ENCODE data around the gene PRKX.
"Not testable (repeated sequence)": the region's sequence is repeated elsewhere in the genome, so short reads cannot be mapped to it uniquely, and the experiment has no call there.

PRKX gene

DNA sequence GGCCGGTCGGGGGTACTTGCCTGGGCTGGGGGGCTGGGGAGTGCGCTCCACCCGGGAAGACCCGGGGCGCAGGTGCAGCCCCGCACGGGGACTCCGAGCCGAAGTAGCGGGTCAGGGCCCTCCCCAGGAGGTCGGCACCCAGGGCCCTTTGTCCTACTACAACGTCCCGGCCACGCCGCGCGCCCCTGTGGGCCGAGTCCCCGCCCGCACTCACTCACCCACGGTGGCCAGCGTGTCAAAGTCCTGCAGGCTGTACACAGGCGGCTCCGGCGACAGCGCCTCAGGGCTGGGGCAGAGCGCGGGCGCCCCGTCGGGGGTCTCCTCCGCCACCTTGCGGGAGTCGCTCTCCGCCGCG is 602 bp downstream of the PRKX start:
- in situ Hi-C loops (cut with HindIII; ENCODE audit: low pct_ligation_motif_present, low pct_unique_long_range_greater_than_20kb, low sequenced_read_pairs) = no loop called here
- DNase-seq = no peak

DNA sequence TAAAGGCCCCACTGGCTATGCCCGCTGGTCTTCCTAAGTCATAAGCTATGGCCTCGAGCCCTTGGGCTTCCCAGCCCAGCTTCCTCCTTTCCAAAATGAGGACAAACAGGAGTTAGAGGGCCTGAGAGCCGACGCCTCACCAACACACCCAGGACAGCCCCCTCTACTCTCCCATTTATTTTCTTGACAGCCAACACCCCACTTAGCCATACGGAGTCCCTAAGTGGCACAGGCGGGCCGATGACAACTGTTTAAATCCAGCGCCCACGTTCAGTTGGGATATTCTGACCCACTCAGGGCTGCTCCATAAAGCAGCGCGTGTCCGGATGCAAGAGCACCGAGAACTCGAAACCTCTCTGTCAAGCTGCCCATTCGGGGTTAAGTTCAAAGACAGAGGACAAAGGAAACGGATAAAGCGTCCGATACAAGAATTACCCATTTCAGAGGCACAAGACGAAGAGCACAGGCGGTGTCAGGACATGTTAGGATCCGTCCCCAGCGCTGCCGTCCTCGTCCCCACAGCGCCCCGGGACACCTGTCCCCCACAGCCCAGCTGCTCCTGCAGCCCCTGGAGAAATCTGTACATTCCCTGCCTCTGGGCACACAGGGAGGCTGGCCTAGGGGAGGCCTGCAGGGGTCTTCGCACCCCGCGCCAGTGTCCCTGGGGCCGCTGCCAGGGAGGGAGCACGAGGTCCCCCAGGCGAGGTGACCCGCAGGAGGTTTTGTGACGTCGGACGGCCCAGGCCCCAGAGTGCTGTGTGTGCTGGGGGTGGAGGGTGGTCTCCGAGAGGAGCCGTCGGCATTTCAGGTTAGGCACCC is 1.2 kb downstream of the PRKX start:
- no peak for DNase-seq
- in situ Hi-C loops (cut with HindIII; ENCODE audit: low pct_ligation_motif_present, low pct_unique_long_range_greater_than_20kb, low sequenced_read_pairs) = no loop called here

DNA sequence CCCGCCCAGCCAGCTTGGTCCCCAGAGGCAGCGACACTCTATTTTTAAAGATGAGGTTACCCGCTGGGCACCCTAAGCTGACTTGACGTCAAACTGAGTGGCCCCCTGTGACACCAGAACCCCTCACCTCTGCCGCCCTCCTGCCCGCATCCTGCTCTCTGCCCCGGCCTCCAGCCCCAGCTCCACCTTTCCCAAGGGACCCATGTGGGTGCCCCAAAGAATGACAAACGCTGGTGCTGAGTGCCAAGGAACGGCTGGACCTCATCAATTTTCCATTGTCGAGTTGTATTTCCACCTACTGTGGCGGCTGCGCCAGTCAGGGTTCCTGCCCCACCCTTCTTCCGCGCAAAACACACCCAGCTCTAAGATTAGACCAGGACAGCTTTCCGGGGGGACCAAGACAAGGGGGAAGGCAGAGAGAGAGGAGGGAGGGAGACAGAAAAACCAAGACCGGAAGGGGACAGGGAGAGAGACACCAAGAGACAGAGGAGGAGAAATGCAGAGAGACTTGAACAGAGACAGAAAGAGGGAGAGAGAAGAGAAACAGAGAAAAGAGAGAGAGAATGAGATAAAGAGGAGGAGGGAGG is 2.0 kb downstream of the PRKX start:
- no peak for DNase-seq
- in situ Hi-C loops (cut with HindIII; ENCODE audit: low pct_ligation_motif_present, low pct_unique_long_range_greater_than_20kb, low sequenced_read_pairs) = no loop called here

DNA sequence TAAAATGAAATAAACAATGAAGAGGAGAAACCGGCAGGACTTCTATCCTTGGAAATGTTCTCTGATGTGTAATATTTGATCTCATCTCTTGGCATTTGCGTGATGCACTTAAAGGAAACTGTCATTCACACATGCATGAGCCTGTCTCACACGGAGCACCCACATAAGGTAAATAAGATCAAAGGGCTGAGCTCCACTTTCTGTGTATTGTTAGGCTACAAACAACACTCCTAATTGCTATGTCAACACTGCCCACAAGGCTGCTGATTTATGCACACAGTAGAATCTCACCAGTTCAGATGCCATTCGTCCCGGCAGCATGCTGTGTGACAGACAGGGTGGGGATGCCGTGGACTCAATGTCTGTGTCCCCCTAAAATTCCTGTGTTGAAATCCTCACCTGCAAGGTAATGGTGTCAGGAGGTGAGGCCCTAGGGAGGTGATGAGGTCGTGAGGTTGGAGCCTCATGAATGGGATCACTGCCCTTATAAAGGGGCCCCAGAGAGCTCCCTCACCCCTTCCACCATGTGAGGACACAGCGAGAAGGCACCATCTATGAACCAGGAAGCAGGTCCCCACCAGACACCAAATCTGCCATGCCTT is 5.7 kb downstream of the PRKX start:
- DNase-seq; in situ Hi-C loops (cut with HindIII; ENCODE audit: low pct_ligation_motif_present, low pct_unique_long_range_greater_than_20kb, low sequenced_read_pairs): not testable (repeated sequence)

DNA sequence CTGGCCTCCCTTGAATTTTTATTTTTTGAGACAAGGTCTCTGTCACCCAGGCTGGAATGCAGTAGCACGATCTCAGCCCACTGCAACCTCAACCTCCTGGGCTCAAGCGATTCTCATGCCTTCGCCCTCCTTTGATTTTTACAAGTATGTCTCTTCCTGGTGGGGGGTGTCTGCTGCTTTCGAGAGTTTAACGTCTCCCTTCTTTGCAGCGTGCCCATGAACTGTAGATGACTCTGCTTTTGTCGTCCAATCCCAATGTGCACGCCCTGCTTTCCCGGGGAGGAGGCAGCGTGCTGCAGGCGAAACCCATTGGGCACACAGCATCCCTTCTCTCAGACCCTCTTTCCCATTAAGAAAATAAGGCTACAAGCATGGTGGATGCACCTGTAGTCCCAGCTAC is 7.0 kb downstream of the PRKX start:
- no peak for DNase-seq
- in situ Hi-C loops (cut with HindIII; ENCODE audit: low pct_ligation_motif_present, low pct_unique_long_range_greater_than_20kb, low sequenced_read_pairs) = no loop called here

DNA sequence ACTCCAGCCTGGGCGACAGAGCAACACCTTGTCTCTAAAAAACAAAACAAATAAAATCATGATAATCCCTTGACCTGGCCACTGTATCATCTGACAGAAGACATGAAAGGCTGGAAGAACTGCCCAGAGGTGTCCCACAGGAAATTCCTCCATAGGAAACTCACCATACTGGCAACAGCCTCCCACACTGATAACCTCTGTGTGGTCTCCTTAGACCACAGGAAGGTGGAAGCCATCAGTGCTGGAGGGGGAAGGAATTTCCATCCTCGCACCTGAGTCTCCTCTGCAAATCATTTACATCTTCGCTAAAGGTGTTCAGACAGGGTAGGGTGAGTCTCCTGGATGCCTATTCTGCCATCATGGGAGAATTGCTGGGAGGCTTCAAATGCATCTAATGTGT is 10.2 kb downstream of the PRKX start:
- DNase-seq; in situ Hi-C loops (cut with HindIII; ENCODE audit: low pct_ligation_motif_present, low pct_unique_long_range_greater_than_20kb, low sequenced_read_pairs): not testable (repeated sequence)

DNA sequence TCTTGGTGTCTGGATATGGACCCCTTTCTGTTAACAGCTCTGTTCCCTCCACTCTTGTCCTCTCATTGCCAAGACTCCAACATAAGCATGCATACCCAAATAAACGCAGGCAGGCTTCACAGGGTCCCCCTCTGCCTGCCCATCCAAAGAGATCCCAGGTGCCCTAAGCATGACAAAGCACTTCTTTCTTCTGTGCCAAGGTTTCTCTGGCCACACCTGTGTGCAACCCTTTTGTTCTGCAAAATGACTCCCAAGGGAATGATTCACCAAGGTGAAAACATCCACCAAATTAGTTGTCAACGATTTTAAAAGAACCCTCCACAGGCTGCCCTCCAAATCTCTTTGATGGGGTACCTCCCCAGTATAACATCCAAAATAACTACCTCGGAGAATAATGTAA is 11.4 kb downstream of the PRKX start:
- in situ Hi-C loops (cut with HindIII; ENCODE audit: low pct_ligation_motif_present, low pct_unique_long_range_greater_than_20kb, low sequenced_read_pairs); DNase-seq: not testable (repeated sequence)

DNA sequence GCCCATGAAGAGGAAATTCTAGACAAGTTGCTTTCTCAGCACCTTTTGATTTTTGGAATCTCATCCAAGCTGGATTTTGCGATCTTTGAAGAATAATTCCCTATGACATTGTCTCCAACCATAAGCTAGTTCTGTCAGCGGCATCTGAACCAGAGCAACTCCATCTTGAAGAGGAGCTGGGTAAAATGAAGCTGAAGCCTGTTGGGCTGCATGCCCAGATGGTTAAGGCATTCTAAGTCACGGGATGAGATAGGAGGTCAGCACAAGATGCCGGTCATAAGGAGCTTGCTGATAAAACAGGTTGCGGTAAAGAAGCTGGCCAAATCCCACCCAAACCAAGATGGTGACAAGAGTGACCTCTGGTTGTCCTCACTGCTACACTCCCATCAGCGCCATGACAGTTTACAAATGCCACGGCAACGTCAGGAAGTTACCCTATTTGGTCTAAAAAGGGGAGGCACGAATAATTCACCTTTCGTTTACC is 12.0 kb downstream of the PRKX start:
- in situ Hi-C loops (cut with HindIII; ENCODE audit: low pct_ligation_motif_present, low pct_unique_long_range_greater_than_20kb, low sequenced_read_pairs); DNase-seq: not testable (repeated sequence)

DNA sequence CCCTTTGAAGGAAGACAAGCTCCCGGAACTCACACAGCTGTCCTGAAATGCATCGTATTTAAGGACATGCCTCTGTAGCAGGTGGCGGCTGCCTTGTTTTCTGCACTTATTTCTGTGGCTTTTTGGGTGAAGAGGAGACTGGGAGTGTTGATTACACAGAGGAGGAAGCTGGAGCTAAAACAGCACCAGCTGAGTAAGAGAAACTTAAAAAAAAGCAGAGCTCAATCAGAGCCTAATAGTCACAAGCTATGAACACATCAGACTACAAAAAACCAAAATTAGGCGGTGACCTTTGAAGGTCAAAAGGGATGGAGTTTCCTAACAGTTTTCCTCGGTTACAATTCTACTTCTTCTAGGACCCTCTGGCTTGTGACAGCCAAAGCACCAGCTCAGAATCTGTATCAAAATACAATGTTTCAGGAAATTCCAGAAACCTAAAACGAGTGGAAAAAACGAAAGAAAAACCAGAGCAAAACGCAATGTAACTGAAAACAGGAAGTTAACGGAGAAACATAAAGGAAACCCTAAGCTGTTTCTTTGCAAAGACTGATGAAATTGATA is 13.5 kb downstream of the PRKX start:
- no peak for DNase-seq
- in situ Hi-C loops (cut with HindIII; ENCODE audit: low pct_ligation_motif_present, low pct_unique_long_range_greater_than_20kb, low sequenced_read_pairs) = no loop called here

DNA sequence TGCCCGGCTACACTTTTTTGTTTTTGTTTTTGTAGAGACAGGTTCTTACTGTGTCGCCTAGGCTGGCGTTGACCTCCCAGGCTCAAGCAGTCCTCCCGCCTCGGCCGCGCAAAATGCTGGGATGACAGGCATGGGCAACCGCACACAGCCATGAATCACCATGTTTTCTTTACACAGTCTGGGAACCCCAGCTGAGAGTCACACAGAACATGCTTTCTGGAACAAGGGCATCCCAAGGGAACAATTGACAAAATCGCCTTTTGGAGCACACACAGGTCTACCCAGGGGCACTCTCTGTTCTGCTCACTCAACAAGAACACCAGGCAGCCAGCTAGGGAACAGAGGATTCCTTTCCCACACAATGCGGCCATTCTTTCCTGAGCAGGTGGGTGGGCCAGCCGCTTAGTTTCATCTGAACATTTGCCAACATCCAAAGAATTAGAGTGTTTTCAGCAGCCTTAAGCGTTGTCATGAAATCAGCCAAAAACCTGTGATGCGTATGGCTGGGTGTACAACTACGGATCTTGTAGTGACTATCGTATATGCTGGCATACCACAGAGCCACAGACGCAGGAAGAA is 15.7 kb downstream of the PRKX start:
- in situ Hi-C loops (cut with HindIII; ENCODE audit: low pct_ligation_motif_present, low pct_unique_long_range_greater_than_20kb, low sequenced_read_pairs) = no loop called here
- peak; percentile 58 for DNase-seq

DNA sequence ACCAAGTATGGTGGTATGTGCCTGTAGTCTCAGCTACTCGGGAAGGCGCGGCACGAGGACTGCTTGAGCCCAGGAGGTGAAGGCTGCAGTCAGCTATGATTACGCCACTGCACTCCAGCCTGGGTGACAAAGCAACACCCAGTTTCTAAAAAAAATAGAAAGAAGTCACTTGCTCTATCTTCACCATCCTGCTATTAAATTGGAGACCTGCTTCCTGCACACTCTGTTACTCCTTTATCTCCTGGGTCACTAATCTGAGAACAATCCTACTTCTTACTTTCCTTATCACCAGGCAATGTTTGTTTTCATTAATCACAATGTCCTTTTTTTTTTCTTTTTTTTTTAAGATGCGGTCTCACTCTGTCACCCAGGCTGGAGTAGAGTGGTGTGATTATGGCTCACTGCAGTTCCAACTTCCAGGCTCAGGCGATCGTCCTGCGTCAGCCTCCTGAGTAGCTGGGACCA is 16.2 kb downstream of the PRKX start:
- in situ Hi-C loops (cut with HindIII; ENCODE audit: low pct_ligation_motif_present, low pct_unique_long_range_greater_than_20kb, low sequenced_read_pairs) = no loop called here
- no peak for DNase-seq

DNA sequence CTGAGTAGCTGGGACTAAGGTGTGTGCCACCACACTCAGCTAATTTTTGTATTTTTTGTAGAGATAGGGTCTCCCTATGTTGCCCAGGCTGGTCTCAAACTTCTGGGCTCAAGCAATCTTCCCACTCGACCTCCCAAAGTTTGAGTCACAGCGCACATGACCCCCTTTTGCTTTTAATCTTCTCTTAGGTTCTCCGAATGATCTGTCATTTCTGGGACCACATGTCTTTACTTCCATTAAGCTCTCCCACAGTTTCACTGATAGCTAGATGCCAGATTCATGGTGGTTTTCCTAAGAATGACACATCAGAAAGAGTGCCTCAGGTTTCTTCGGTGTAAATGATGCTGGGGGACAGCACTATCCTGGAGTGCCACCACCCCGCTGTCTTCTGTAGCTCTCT is 17.9 kb downstream of the PRKX start:
- in situ Hi-C loops (cut with HindIII; ENCODE audit: low pct_ligation_motif_present, low pct_unique_long_range_greater_than_20kb, low sequenced_read_pairs) = no loop called here

DNA sequence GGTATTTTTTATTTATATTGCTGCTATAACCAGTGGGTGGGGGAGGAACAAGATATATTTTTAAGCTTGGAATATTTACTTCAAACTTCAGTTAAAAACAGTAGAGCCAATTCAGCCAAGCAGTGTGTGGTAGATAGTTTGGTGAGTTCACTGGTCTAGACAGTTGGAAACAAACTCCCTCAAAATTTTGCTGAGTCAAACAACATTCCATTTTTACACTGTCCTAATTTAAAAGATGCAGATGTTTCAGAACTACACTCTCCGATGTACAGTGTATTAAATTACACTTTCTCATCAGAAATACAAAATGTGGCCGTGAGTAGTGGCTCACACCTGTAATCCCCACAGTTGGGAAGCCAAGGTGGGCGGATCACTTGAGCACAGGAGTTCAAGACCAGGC is 23.3 kb downstream of the PRKX start:
- in situ Hi-C loops (cut with HindIII; ENCODE audit: low pct_ligation_motif_present, low pct_unique_long_range_greater_than_20kb, low sequenced_read_pairs) = no loop called here
- DNase-seq = no peak

More for the DNA sequence above, 17.9 kb downstream of the PRKX start:
- no peak for DNase-seq

DNA sequence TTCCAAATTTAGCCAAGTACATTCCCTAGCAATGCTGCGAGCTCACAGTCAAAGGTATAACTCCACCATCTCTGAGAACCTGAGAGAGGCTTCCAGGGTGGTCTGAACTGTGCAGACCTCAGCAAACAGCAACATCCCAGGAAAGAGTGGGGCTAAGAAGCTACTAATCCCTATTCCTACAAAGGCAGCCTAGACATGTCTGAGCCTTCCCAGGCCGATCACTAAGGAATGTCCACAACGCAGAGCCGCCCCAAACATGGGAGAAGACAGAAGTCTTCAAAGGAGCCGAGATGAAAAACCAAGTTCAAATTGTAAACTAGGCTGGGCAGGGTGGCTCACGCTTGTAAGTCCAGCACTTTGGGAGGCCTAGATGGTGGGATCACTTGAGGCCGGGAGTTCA is 30.2 kb downstream of the PRKX start:
- in situ Hi-C loops (cut with HindIII; ENCODE audit: low pct_ligation_motif_present, low pct_unique_long_range_greater_than_20kb, low sequenced_read_pairs); DNase-seq: not testable (repeated sequence)

DNA sequence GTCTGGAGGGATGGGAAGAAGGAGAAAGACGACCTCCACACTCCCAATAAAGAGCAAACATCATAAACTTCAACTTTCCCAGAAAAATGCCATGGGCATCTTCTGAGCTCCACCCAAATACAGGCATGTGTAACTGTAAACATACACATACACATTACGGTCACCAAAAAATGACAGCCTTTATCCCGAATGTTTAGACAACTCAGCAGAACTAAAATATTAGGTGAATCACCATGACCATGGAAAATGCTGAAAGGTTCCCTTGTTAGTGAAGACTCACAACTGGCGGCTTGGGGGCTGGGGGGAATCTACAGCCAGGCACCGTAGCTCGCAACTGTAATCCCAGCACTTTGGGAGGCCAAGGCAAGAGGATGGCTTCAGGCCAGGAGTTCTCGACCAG is 33.0 kb downstream of the PRKX start:
- in situ Hi-C loops (cut with HindIII; ENCODE audit: low pct_ligation_motif_present, low pct_unique_long_range_greater_than_20kb, low sequenced_read_pairs) = no loop called here
- DNase-seq = no peak

DNA sequence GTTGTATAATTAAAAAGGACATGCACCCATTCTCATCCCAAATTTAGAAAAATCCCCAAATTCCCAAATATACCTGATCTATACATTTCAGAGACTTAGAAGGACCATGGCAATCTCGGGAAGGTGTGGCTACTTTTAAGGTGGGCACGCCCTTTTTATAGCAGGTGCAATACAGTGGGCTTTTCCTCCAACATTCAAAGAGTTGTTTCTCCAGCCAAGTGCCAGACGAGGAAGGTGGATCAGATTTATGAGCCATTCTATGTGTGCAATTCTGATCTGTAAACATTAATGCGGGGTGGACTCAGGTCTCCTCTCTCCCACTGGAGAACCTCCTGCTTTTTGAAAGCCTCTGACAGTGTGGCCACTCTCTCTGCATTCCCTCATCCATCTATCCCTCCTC is 33.8 kb downstream of the PRKX start:
- in situ Hi-C loops (cut with HindIII; ENCODE audit: low pct_ligation_motif_present, low pct_unique_long_range_greater_than_20kb, low sequenced_read_pairs) = no loop called here
- DNase-seq = no peak

DNA sequence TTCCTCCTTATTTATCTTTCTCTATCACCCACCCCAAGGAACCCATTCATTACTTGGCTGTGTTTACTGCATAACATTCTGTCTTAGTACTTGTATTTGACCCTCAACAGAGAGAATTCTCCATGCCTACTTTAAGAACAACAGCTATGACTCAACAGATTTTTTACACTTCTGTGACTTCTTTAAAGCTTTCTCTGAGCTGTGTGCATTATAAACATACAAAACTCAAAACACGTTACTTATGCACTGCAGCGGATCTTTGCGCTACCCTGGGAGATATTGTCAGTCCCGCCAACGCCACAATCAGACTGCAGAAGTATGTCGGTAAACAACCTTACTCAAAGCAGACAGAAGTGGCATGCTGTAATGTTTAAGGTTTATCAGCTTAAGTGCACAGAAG is 35.1 kb downstream of the PRKX start:
- DNase-seq = no peak
- in situ Hi-C loops (cut with HindIII; ENCODE audit: low pct_ligation_motif_present, low pct_unique_long_range_greater_than_20kb, low sequenced_read_pairs) = no loop called here

DNA sequence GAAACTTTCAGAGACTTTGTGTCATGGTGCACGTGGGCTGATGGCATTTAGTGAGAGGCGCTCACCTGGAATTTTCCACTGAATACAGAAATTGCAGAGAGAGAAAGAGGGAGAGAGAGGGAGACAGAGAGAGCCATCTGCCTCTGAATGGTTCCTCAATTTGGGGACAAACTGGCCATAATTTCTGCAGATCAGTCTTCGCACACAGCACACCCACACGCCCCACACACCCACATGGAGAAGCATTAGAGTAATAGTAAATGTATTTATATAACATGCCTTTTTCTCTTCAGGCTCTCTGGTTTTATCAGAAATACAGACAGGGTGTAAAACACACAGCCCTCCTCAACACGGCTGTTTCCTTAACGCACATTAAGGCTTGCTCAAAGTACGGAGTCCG is 38.6 kb downstream of the PRKX start:
- DNase-seq = no peak
- in situ Hi-C loops (cut with HindIII; ENCODE audit: low pct_ligation_motif_present, low pct_unique_long_range_greater_than_20kb, low sequenced_read_pairs) = no loop called here

DNA sequence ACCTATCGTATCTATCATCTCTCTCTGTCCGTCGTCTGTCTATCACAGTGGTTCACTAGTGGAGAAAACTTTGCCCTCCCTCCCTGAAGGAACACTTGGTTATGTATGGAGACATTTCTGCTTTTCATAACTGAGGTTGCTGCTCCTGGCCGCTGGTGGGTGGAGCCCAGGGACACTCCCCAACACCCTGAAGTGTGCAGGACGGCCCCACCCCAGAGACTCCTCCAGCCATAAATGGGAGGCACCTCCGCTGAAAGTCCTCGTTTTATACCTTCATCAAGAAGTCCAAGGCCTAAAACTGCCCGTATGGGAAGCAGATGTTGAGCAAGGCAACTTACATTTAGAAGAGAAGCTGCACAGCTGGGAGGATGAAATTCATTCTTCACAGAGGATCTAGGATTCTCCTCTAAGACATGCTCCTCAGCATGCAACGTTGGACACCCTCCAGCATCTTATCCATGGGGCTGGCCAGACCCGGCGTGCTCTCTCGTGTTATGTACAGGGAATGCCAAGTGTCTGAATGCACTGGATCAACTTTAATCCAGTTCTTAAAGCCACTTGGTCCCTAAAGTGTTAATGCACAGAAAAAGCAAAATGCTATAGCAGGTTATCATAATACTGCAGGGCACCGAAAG is 43.5 kb downstream of the PRKX start:
- DNase-seq = no peak
- in situ Hi-C loops (cut with HindIII; ENCODE audit: low pct_ligation_motif_present, low pct_unique_long_range_greater_than_20kb, low sequenced_read_pairs) = no loop called here

Measured in ACHN (cell line).